Stimulated activated CD8-positive, alpha-beta memory T cell treated with anti-CD3 and anti-CD28 coated beads, Interleukin-15, amount 100 ng/mL, for 4 hours (primary cell): ENCODE measurements around the gene PCDH12.

Experiments used
- DNase-seq, 2 donors: peaks; one replicate each; pipeline ENCODE4 v3.0.0-alpha.2; 2020; ENCODE audit warnings: low read depth in 2 of 2

Gene PCDH12

DNA sequence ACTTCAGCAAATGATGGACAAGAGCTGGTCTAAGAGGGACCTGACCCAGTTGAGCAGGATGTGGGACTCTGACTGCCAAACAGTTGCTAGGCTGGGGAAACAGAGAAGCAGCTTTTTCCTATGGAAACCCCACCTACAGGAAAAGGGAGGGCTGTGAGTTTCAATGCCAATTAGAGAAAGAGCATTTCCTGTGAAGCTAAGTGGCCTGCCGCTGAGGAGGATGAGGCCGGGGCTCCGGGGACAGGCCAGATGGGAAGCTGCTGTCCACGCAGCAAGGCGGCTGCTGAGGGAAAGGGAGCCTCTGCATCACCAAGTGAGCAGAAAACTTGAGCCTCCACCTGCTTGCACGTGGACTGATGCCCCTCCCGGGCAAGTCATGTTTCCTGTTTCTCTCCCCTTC is at the start of gene PCDH12:
Gene PCDH12 (minus strand): TSS at position 90 of the 400 bp plus-strand sequence. CDS start 351 bp downstream, outside the sequence.
- no peak for DNase-seq

DNA sequence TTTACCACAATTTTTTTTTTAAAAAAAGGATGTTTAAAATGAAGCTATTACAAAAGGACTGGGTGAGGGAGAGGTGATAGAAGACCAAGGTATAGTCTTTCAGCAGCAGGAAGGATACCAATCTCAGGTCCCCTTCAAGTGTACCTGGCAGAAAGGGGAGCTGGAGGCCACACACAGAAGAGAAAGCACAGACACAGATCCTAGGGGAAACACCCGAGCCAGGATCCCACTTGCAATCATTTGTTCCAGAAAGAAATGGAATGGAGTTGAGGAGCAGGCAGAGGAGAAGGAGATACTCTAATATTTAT is 49.2 kb upstream of the PCDH12 start:
- no peak for DNase-seq

DNA sequence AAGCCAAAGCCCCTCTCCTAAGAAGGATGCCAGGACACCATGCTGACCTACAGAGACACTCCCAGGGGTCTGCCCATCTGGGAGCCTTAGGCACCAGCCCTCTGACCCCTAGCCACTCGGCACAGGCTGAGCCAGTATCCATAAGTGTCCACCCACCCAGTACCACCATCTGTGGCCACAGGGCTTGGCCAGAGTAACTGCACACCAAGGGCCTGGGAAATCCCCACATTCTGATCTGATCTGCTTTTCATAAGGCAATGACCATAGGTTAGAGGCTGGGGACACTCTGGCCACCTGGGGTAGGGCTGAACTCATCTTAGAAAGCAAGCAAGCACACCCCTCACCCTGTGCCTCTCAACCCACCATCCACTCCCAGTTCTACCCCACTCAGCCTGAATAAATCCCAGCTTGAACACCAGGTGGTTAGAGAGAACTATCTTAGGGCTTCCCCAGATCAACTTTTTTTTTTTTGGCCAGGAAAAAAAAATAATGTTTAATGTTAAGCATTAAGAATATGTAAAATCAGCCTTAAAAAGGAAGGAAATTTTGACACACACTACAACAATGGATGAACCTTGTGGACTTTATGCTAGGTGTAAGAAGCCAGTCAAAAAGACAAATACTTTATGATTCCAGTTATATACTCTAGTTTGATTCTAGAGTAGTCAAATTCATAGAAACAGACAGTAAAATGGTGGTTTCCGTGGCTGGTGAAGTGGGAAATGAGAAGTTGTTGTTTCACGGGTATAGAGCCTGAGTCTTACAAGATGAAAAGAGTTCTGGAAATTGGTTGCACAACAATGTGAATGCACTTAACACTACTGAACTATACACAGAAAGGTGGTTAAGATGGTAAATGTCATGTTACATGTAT is 48.6 kb upstream of the PCDH12 start:
- DNase-seq: no peak

DNA sequence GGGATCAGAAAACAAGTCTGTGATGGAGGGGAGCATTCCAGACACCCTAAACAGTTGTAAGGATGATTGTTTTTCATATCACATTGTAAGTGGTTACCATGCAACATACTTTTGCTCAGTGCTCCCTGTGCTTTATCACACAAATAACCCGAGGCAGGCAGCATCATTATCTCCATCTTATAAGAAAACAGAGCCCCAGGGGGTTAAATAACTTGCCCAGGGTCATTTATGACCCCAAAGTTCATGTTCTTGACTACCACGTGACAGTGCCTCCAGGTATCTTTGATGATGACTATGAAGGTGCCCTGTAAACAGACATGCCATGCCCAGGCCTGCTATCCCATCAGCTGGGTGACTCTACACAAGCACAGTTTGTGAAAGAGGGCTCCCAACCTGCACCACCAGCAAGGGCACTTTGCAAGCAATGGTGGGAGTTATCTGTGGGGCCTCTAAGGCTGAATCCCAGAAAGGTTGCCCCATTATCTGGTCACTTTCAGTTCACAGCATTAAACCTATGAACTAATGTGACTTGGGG is 45.3 kb upstream of the PCDH12 start:
- DNase-seq: no peak

DNA sequence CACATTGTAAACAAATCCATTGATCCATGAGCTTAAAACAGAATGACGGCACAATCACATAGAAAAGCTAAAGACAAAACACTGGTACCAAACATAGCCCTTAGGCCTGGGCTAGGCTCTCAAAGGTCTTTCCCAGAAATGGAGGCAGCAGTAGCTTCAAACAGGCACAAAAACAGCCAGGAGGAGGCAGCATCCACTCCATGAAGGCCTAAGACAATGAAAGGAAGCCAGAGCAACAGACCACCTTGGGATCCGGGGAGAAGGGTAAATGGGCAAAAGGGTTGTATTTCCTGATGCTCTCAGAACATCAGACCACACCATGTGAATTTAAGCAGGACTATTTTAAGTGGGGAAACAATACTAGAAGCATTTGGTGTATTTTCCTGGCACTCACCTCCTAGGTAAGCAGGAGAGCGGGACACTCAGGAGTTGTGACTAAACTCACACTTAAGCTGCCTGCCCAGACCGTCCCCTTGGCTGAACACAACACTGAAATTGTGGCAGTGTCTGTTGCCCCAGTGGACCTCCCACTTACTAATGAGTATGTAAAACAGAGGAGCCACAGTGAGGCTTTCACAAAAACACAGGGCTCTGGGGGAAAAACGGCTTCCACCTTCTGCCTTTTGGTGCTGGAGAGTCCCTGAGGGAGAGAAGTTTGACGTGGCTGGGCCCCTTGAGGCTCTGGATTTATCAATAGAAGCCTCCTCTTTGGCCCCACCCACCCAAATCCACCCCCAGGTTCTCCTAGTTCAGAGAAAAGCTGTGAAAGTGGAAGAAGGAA is 42.9 kb upstream of the PCDH12 start:
- no peak for DNase-seq

DNA sequence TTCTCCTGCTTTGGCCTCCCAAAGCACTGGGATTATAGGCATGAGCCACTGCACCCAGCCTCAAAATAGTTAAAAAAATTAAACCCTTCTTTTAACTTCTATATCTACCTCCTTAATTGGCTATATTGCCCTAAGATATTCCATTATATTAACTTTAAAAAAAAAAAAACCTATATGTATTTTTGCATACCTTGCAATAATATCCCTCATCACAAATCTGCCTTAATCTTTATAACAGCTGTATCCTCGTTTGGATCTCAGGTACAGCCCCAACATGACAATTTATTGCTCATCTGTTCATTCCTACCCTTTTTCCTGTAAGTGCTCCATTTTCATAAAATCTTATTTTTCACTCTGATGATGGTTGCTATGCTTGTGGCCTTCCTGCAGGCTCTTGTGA is 42.2 kb upstream of the PCDH12 start:
- DNase-seq: no peak

DNA sequence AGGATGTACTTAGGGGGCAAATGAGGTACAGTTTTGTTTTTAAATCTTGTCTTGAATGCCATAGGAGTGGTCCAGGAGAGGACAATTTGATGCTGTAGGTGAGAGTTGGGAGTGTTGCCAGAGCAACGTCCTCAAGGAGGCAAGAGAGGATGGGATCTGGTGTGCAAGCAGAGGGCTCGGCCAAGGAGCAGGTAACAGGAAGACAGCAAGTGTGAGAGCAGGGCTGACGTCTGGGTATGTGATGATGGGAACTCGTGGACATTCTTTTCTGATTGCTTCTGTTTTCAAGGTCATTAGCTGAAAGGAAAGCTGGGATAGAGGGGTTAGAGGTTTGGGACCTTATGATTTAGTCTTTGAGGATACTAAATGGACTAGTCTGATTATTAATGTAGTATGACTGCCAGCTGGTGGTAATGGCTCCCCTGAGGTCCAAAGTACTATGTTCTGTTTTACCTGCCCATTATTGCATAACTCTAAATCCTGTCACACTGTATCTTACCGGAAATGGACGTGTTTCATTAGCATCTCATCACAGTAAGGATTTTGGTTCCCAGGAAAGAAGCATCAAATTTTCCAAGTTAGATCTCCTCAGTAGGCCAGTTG is 39.5 kb upstream of the PCDH12 start:
- no peak for DNase-seq

DNA sequence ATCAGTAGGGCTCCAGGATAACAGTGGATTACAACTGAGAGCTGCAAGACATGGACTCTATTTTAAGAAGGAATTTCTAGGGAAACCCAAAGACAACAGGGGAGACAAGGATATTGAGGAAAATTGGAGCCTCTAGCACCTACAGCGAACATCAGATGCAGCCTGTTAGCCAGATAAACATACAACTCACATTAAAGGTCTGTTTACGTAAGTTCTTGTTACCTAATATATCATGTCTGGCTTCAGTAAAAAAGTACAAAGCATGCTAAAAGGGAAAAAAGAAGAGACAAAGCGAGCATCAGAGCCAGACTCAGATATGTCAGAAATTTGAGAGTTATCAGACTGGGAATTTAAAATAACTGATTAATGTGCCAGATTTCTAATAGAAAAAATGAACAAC is 37.7 kb upstream of the PCDH12 start:
- no peak for DNase-seq

DNA sequence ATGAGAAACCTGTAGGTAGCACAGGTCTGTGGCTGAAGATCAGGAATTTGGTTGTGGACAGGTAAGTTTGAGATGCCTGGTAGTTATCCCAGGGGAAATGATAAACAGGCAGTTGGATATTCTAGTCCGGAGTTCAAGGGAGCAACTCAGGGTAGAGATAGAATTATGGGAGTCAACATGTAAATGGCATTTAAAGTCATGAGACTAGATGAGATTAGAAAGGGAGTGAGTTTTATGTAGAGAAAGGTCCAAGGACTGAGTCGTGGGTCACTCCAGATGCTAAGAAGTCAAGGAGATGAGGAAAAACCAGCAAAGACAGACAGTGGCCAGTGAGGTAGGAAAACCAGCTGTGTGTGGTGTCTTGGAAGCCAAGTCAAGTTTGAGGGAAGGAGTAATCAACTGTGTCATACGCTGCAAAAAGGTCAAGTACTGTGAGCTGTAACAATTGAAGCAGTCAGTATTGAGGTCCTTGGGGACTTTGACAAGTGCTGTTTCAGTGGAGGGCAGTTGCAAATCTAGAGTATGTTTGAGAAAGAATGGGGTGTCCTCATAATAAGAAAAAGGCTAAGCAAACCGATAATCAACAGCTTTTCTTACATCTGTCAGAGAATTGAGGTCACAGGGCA is 36.6 kb upstream of the PCDH12 start:
- no peak for DNase-seq

DNA sequence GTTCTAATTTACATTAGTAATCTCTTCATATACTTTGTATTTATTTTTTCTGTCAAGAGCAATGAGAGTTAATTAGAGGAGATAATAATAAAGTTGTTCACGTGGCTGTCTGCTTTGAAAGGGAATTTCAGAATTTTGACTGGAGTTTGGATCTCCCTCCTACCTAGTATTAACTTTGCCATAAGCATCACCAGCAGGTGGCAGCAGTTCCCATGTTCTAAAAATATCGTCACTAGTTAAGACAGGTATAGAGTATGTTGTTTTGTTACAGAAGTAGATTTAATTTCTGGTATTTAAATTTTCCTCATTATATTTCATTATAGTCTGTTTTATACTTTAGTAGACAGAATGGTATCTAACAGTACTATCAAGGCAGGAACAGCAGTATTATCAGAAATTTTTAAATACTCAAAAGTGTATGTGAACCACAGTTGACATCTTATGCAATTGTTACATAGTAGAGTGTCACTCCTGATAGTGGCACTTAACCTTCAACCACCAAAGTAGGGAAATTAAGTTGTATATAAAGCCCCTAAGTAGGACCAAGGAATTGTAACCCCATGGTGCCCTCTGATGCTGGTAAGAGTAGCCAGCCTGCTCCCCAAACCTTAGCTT is 34.5 kb upstream of the PCDH12 start:
- peak in 1 of 2 donors; percentile 69 for DNase-seq

DNA sequence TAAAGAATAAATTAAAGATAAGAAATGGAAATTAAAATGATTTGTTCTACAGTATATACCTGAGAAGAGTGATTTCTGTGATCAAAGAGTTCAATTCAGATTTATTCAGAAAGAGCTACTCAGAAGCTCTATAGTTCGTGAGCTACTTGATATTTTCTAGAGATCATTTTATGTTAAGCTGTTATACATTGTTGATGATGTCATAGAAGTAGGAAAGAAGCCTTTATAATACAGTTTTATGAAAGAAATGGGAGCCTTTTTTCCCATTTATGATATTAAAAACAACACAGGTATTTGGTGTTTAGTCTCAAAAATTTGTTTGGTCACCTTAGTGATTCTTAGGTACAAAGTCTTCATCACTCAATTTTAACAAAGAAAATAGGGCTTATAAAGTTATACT is 31.7 kb upstream of the PCDH12 start:
- DNase-seq: no peak

DNA sequence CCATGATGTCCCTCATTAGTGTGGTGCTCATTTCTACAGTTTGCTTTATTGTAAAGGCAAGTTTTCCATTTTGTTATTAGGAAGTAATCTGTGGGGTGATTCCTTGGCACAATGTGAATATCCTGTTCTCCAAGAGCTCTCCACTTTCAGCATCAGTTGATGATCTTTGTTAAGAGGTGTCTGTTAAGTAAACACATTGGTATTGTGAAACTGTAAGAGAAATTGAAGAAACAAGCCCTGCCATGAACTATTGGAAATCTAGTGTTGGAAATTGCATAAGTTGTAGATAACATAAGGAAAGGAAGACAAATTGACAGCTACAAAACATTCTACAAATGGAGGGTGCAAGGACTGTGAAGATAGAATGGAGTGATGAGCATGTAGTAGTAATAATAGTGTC is 28.1 kb upstream of the PCDH12 start:
- no peak for DNase-seq

DNA sequence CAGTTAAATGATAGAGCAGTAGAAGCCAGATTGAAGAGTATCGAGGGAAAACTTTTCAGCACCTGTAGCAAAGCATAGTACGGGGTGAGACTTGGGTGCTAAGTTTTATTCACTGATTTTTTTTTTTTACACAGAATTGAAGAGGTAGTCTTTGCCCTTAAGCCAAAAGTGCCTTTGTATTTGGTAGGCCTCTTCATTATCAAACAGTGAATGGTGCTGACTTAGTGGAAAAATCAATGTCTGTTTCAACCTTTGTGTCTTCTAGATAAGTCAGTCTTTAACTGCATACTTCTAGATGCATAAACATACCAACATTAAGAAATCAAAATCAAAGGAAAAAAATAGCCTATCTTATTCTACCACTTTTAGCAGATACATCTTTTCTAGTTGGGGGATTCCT is 24.6 kb upstream of the PCDH12 start:
- no peak for DNase-seq

DNA sequence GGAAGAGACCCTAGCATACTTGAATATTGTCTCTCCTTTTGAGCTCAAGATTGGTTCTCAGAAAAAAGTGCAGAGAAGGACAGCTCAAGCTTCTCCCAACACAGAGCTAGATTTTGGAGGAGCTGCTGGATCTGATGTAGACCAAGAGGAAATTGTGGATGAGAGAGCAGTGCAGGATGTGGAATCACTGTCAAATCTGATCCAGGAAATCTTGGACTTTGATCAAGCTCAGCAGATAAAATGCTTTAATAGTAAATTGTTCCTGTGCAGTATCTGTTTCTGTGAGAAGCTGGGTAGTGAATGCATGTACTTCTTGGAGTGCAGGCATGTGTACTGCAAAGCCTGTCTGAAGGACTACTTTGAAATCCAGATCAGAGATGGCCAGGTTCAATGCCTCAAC is 20.4 kb upstream of the PCDH12 start:
- DNase-seq: no peak

DNA sequence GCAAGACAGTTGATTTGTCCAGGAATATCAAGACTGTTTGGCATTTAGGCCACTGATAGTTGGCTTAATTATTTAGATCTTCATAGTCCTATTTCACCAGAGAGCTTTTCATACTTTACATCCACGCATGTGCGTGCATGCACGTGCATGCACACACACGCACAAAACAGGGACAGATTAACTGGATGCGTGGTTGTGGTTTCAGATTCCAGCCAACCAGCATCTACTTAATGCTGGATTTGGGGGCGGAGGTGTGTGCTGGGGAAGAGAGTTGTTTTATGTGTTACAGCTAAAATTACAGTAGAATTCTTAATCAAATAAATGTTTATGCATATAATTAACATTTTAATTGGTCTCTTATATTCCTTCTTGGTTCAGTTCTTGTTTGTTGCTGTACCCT is 18.2 kb upstream of the PCDH12 start:
- no peak for DNase-seq

DNA sequence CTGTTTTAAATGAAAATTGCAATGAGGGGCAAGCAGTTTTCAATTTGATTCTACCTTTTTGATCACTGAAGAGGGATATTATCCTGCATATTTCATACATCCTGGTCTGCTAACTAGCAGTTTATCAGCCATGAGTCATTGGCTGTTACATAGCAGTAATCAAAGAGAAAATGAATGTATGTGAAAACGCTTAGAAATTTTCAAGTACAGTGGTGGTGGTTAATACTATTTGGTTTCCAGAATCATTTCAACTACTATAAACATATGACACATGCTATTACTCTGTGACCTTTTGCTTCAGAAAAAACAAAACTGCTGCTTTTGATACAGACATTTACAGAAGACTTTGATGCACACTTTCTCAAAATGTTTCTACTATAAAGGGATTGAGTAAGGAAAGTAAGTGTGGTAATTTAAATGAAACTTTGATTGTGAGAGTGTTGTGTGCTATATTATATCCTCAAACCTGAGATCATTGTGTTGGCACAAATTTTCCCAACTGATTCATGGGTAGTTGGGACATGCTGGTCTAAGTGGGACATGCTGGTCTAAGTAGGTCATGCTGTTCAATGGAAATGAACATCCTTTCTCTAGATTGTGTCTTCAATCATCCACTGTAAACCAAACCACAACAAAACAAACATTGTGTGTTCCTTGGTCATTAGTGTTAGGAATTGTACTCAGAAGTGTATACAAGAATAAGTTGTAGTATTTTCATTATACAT is 16.0 kb upstream of the PCDH12 start:
- no peak for DNase-seq

DNA sequence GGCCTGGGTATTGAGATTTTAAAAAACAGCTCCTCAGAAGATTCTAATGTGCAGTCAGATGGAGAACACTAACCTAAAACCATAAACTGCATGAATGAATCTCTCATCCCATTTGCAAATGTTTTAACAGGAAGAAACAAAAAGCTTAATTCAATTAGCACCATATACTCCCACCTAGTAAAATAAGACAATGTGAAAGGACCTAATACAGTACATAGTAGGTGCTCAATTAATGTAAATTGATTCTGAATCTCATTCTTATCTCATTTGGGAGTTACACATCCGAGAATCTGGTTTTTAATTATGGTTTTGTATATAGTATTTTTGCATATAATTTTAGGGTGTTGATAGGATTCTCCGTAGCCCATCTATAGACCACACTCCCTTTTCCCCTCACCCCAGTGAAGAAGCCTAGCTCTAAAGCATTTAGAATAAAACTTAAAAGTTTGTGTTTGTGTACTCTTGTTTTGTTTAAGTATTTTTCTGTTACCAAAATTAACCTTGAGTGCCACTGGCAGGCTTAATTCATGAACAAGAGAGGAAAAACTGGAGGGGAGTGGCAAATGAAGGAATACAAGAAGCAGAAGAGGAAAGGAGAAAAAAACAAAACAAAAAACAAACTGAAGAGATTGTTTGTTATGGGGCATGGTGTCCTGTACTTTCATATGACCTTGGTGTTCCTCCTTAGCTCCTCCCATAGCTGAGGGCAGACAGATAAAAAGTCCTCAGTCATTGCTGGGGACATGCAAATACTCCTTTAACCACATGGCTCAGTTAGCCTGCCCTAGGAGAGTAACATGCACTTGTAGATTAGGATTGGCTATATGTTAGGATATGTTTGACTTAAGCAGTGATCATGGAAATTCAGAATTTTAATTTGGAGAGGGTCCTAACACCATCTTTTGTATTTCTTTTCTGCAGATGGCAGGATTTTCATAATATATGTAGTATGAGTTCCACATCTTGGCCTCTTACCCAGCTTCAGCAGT is 12.1 kb upstream of the PCDH12 start:
- DNase-seq: no peak

DNA sequence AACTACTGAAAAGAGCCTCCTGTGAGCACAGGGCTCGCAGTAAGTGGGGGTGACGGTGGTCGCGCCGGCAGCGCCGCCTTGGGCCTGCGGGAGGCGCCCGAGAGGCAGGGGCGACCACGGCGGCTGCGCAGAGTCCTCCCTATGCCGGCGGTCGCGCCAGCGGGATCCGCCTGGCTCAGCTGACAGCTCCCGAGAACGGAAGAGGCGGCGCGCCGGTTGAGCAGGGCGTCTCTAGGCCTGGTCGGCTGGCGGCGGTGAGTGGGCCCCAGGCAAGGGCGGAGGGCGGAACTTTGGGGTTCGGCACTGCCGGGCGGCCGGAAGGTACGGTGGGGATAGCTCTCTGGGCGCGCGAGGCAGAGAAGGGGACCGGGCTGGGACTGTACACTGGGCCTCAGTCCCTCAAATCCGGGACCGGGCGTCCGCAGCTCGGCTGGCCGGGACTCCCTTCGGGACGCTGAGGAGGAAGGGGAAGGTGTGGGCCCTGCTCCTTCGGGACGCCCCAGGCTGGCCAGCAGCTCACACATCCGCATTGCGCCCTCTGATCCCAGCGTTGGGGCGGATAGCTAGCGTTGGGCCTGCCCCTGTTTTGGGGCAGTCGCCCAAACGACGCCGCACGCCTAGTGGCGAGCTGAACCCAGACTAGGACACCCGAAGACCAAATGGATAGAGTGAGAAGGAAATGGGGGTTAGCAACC is 11.1 kb upstream of the PCDH12 start, which contains the start of gene RNF14:
Gene RNF14 (plus strand): TSS at position 192 of the 695 bp plus-strand sequence. CDS start 4,484 bp downstream, outside the sequence.
- peak; percentile 79 to 90 for DNase-seq

DNA sequence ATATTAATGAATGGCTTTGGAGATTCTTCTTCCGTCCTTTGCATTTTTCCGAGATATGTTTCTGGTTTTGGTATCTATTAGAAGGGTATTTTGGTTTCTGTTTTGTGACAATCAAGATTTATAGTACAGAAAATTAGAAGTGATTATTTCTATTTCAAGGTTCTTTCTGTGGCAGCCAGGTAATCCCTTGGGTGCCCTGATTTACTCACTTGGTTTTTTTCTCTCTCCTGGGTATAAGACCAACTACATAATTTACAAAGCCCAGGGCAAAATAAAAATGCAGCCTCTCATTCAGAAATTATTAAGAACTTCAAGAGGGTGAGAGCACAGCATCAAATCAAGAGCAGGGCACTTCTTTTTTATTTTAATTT is 8.9 kb upstream of the PCDH12 start:
- no peak for DNase-seq
